GM03348 (cell line): Measurements from ENCODE around the gene PLXNA4.
A peak's percentile ranks its signal among the peaks of the same experiment; 100 is the strongest.

Experiments used
- DNase-seq: peaks from one replicate; pipeline ENCODE4 v3.0.0; 2012; ENCODE audit warnings: low spot score

Gene PLXNA4

DNA sequence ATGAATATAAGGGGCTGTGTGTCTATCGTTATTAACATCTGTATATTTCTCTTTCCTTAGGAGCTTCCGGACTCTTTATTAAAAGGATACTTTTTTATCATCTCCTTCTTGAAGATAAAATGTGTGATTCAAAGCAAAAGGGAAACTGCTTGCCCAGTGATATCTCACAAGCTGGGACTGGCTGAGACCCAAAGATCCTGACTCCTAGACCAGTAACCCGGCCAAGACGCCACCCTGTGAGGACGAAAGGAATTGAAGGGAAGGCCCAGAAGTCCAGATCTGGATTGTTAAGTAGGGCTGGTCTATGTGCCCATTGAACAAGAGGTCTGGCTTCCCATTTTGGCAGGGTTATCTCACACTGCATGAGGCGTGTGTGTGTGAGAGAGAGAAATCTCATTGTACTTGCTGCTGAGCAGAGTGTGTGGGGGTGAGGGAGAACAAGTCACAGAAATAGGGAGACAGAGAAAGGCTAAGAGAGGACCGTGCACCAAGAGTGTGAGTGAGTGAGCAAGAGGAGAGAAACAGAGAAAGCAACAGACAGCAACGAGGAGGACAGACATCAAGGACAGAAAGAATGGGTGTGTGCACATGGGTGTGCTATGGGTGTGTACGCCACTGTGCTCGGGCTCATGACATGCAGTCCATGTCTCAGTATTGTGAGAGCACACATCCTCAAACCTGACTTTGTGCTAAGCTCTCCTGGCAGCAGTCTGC lies 75.4 kb downstream of the PLXNA4 start:
- DNase-seq, result peak; percentile 73

DNA sequence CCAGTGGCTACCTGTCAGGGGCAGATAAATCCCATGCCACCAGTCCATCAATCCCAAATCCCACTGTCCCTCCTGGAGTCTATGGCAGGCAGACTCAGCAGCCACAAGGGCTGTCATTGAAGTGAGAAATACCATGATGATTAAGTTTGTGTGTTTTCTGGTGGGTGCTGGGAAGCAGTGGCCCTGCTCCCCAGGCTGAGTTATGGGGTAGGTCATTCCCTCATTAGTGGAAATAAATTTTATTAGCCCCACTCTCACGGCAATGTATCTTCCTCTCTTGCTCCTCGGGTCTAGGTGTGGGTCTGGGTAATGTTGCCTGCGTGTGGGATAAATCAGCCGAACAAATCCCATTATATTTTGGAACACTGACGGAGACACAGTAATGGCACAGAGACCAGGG lies 76.8 kb downstream of the PLXNA4 start:
- no peak for DNase-seq

DNA sequence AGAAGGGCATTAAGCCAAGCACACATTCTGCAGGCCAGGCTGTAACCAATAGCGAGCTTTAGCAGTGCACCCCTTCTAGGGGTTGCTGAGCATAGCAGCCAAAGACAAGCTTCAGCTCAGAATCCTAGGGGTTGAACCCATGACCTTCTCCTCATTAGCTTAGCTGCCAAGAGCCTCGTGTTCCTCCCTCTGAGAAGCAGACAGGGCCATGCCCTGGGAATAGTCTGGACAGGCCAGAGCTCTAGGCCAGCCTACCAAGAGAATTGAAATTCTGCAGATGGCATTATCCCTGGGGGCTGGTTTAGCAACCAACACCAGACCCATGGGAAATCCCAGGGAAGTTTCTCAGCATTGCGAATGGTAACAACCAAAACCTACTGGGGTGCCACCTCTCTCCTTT lies 77.2 kb downstream of the PLXNA4 start:
- no peak for DNase-seq

DNA sequence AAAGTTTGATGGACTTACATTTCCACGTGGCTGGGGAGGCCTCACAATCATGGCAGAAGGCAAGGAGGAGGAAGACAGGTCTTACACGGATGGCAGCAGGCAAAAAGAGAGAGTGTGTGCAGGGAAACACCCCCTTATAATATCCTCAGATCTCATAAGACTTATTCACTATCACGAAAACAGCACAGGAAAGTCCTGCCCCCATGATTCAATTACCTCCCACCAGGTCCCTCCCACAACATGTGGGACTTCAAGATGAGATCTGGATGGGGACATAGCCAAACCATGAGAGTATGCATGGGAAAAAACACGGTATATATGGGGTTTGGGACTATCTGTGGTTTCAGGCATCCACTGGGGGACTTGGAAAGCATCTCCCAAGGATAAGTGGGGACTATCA lies 78.0 kb downstream of the PLXNA4 start:
- no peak for DNase-seq

DNA sequence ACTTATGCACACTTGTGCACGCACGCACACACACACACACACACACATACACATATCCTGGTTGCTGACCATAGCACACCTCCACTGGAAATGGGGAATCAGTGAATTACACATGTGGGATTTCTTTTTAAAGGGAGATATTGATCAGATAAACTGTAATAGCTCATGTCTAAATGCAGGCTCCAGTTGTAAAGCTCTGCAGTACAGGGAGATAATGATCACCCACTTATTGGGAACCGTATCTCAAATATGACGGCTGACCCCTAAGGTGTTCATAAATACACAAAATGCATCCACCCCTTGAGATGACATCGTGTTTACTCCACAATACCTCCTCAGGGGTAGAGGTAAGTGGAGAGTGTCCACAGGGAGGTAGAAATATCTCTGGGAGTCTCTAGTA lies 79.2 kb downstream of the PLXNA4 start:
- no peak for DNase-seq

DNA sequence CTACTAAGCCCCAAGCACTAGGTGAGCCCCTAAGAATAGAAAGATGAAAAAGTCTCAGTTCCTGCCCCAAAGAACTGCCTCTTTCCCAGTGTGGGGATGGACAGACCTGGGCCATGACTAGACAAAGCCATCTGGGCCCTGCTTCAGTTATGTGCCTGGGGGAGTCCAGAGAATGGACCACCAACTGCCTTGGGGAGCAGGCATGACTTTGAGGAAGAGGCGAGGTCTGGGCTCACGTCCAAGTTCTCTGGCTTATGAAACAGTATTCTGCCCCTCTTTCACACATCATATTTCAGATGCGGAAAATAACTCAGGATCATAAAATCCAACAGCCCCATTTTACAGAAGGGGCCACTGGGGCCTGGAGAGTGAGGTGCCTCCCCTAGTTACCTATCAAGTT lies 80.3 kb downstream of the PLXNA4 start:
- no peak for DNase-seq

DNA sequence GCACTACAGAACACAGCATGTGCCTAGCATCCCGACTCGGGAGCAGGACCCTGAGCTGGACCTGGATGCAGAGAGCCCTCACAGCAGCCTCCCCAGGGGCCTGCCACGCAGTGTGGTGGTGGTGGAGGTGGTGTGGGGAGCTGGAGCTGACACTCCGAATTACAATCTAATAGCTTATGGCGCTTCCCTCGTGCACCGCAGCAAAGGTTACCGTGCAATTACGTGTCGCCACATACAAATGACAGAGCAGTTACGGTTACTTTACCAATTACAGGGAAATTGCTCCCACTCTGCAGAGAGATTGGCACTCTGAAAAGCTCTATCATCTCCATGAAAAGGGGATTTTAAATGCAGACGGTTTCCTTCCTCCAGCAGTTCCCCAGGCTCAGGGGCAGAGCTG lies 81.8 kb downstream of the PLXNA4 start:
- no peak for DNase-seq

DNA sequence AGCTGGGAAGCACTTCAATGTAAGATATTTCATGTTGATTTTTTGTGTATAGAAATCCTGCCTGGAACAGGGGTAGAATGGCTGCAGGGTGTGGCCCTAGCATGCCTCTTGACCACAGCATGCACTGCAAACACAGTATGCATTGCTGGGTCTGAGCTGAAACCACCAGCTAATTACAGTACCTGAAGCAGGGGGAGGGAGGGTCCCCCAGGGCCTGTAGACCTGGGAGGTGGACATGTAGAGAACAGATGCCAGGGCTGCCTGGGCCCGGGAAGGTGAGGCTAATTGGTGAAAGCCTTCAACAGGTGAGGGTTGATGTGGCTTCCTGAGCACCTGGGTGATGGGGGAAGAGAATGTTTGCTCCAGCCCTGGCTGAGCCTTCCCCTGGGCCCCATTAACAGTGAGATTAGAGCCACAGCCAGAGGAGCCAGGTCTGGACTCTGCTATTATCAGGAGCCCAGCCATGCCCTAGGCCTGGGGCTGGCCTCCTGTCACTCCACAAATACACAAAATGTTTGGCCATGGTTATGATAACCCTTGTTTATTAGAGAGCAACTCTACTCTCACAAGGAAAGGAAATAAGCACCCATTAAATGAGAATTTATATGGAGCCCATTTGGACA lies 83.3 kb downstream of the PLXNA4 start:
- DNase-seq, result no peak

DNA sequence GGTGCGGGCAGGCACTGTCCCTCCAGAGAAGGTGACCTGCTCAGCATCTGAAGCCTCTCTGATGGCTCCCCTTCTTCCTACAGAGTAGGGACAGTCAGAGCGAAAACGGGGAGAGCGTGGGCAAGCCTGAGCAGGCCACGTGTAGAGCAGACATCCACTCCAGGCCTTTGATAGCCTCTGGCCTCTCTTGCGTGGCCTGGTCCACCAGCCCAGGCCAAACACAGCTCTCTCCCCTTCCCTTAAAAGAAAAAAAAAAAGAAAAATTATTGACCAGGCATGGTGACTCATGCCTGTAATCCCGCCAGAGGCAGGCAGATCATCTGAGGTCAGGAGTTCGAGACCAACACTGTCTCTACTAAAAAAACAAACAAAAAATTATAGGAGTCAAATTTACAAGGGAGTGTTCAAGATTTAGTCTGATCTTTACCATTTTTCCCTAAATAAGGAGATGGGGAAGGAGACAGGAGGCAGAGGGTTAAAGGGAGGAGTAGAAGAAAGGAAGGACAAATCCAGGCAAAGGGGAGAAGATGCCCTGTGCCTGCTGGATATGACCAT lies 84.8 kb downstream of the PLXNA4 start:
- DNase-seq, result no peak

DNA sequence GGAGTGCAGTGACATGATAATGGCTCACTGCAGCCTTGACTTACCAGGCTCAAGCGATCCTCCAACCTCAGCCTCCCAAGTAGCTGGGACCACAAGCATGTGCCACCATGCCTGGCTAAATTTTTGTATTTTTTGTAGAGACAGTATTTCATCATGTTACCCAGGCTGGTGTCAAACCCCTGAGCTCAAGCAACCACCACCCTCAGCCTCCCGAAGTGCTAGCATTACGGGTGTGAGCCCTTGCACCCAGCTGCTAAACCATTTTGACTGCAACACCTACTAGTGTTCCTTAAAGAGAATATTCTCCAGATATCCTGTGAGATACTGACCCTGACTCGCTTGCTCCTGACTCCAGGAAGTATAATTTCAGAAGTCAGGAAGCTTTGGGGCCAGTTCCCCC lies 85.8 kb downstream of the PLXNA4 start:
- no peak for DNase-seq

DNA sequence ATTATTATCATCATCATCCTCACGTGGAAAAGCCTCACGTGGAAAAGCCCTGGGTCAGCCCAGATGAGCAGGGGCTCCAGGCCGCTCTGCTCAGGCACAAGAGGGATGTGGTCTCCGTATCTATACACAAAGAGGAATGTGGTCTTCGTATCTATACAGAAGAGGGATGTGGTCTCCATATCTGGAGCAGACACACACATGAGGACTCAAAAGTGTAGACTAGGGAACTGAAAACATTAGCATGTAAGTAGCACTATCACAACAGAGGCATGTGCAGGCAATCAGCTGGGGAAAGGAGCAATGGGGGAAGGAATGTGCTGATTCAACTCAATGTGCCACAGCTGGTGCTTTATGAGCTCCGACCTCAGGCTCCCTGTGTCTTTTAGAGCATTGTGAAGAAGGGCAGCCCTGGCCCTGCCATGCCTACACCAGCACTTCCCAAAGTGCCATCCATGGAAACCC lies 86.5 kb downstream of the PLXNA4 start:
- no peak for DNase-seq

DNA sequence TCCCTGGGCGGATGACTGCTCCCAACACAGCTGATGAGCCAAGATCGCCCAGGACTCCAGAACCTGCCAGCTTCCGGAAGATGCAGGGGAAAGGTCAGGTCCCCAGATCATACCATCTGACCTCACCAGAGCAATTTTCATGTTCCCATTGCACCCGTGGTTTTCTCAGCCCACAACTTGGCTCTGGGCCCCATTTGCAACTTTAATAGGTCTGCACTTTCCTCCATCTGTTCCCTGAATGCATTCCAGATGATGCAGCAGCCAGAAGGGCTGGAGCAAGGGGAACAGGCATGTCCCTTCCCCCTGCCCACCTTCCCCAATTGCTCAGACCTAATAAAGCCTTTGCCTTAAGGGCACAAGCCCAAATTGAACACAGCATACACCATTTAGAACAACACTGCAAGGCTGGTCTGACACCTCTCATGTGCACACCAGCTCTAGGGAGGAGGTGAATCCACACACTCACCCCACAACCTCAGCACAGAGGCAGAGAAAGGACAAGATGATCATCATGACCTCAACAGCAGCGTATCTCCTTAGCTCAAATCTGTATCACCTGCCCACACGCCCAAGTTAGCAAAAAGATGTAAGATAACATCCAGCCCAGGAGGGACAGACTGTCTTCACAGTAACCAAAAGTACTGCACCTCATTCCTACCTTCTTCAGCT lies 87.5 kb downstream of the PLXNA4 start:
- DNase-seq, result peak; percentile 52

DNA sequence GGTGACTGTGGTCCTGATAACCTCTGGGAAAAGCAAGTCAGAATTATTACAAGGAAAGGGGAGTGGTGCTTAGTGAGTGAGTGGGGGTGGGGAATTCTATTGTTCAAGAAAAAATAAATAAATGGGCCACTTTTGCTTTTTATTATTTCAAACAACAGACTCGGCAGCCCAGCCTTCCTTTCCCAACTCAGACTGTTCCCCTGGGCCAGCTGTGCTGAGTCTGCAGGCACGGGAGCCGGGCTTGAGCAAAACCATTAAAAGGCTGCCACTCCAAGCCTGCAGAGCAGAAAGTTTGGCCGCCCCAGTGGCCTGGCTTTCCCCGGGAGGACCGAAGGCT lies 90.0 kb downstream of the PLXNA4 start:
- DNase-seq, result no peak

DNA sequence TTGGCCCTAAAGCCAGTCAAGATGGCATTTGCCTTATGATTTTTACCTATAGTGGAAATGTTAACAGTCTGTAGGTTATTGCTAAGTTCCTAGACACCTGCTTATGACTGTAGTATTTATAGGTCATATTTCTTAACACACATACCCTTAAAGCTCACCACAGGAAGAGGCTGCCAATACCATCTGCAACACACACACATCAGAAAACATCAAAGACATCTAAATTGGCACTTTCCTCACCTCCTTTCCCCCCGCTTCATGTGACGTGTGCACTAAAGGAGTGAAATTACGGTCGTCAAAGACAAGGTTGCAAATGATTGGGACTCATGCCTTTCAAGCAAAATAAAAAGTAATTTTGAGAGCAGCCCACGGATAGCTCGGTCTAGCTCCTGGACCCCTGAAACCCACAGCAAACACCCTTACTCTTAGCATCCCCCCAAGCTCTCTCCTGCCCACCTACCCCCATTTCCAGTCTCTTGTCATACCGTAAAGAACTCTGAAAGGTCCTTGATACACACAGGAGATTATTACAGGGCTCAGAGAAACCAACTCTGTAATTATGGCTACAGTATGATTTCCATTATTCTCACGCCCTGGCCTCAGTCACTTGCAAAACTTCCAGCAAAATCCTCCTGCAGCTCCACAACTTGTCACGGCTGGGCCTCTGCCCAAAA lies 90.5 kb downstream of the PLXNA4 start:
- DNase-seq, result no peak

DNA sequence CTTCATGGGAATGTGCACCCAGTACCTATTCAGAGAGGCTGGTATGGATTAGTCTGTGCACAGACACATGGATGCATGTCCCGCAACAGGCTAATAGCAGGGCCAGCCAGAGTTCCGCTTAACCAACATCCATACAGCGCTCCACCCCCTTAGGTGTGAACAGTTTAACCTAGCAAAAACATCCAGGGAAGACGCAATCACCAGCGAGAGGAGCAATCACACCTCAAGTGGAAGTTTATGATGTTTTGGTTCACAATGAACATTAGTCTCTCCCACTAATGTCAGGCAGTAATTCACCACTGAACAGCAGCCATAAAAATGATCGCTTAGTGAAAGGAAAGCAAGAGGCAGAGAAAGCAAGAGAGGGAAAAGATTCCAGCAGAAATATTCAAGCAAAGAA lies 91.1 kb downstream of the PLXNA4 start:
- no peak for DNase-seq

DNA sequence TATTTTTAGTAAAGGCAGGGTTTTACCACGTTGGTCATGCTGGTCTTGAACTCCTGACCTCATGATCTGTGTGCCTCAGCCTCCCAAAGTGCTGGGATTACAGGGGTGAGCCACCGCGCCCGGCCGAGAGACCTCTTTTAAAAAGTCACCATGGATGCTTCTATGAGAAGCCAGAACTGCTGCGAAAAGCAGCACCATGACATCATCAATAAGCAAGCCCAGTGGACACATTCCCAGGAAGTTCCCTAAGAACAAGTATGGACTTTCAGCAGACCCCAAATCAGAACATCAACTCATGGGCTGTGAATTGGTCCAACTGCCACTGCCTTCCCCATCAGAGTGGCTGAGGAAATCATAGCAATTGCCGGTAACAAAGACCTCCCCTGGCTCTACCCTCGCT lies 93.4 kb downstream of the PLXNA4 start:
- no peak for DNase-seq

DNA sequence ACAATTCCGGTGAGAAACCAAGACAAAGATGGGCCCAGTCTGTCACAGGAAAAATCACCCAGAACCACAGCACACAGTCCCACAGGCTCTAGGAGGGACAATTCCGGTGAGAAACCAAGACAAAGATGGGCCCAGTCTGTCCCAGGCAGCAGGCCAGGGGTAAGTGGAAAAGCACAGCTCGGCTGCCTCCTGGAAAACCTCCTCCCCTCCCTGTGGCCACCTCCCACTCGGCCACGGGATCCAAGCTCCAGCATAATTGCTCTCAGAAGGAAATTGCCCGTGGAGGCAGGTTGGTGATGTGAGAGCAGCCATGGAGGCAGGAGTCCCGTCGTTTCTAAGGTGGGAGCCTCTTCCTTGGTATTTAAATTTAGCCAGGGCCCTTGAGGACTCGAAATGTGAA lies 95.7 kb downstream of the PLXNA4 start:
- DNase-seq, result no peak

DNA sequence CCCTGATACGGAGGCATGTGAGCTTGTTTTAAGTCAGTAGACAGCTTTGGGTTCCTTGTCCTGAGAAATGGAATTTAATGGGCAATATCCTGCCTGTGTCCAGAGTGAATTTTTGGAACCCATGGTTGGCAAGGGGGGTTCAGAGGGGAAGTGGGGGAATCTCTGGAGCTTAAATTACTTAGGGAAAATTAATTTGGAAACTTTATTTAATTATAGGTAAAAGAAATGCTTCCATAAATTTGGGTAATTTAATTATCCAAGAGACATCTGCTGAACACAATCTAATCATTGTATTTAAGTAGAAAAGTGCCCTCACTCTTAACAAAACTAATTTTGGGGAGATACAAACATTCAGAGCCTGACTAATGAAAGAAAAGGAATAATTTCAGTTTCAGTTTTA lies 99.7 kb downstream of the PLXNA4 start:
- DNase-seq, result no peak

DNA sequence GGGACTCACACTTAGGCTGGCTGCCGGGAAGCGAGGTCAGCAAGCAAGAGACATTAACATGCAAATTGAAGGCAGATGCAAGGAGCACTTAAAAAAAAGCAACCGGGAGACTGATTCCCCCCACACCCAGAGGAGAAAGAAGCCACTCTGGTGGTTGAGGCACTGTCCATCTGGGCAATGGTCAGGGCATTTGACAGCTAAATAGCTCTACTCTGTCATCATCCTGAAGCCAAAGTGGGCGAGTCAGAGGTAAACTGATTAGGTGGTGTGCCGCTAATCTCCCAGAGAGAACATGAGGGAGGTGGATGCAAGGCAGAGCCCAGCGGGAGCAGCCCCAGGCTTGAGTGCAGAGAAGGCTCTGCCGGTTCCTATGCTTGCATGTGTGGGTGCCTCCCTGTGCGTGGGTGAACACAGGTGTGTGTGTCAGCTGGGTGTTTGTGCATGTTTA lies 100.6 kb downstream of the PLXNA4 start:
- no peak for DNase-seq

DNA sequence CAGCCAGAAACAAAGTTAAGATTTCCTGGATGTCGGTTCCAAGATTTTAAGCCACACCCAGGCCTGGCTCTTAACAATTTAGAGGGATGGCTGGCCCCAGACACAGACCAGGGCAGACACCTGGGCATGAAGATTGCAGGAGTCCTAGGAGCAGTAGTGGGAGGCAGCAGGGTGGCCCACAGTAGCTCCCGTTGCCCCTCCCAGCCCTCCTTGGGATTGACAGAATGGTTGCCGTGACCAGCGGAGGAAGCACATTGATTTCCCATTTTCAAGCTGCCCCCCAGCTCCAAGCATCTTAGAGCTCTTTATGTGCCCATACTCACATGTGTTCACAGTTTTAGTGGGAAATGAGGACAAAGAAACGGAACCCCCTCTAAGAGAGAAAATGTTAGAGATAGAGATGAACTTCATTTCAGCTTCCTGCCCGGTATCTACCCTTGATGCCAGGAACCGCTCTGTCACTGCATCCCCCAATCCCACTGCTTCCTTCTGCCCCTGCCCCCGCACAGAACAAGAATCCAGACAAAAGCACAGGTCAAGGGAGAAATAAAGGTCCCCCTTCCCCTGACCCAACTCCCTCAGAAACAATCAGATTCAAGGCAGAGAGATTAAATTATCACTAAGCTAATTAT lies 101.1 kb downstream of the PLXNA4 start:
- DNase-seq, result no peak

DNA sequence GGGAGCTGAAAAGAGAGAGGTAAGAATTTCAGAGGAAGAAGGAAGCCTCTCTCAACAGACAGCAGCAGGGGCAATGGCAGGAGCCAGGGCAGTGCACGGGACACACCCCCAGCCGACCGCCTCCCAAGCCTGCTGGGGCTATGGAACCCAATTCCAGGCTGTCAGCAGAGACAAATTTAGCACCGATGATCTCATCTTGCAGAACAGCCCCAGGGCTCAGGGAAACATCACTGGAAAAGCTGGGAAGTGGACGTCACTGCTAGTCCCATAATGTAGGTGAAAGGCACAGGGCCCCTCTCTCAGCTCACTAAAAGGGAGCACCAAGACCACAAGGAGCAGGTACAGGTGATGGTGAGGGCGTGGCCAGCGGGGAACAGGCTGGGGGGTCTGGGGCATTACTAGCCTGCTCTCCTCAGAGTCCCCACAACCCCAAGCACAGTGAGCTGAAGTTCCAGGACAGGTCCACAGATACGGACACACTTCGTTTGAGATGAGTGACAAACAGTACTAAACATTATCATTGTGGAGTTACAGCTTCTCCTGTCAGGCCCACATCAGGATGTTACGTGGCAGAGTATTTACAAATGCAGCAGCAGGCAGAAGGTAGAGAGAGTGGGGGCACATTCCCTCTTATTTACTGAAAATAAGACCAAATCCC lies 103.7 kb downstream of the PLXNA4 start:
- peak; percentile 79 for DNase-seq

DNA sequence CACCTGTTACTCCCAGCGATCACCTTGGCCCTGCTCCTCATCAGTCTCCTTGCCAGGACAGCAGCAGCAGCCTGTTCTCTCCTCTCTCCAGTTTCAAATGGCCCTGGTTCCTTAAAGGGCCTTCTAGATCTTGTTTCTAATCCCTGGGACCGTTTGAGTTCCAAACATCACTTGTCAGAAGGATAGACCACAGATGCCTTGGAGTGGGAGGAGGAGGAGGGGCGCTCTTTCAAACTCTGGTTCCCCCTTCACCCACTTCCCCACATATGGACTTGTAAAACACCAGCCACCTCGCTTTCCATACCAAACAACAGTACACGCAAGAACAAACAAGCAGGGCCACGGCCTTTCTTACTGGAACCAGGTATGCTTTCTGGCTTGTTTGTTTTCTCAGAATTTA lies 104.8 kb downstream of the PLXNA4 start:
- no peak for DNase-seq
